NCI-H2171 treated with DMSO at 0.1 percent for 48 hours (cell line): ENCODE data around the gene NFIX.

Experiments used
- DNase-seq: peaks from one replicate; lab custom pipeline; 2025; lab: John Stamatoyannopoulos, UW

The NFIX gene

DNA sequence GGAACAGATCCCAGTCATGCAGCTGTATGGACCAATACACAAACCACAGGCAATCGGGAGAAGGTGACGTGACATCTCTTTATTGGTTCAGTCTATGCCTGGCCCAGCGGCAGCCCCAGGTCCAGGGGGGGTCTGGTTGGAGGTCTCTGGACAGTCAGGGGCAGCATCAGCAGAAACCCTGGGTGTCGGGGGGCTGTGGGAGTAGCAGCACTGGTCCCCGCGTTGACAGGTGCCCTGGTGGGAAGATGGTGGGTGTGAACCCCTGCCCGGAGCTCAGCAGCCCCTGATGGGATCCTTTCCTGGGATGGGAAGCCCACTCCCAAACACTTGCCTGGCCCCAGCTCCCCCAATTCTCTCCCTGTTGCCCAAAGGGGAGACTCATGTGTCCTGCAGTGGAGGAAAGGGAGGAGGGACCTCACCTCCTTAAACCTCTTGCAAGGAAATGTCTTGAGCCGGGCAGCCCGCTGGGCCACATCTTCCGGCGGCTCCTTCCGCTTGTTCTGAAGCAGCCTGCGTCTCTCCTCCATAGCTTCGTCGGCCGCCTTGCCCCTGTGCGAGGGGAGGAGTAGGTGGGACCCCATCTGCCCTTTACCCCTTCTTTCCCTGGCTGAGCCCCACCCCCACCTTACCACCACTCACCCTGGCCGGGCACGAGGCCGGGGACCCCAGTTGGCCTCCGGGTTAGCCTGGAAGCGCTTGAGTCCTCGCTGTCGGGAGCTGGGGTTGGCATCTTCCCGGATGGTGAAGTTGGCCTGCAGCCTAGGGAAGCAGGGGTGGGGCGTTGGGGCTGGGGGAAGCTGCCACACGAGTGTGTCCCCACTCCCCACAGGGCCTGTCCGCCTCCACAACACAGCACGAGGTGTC is 109.8 kb downstream of the NFIX start:
- no peak for DNase-seq

DNA sequence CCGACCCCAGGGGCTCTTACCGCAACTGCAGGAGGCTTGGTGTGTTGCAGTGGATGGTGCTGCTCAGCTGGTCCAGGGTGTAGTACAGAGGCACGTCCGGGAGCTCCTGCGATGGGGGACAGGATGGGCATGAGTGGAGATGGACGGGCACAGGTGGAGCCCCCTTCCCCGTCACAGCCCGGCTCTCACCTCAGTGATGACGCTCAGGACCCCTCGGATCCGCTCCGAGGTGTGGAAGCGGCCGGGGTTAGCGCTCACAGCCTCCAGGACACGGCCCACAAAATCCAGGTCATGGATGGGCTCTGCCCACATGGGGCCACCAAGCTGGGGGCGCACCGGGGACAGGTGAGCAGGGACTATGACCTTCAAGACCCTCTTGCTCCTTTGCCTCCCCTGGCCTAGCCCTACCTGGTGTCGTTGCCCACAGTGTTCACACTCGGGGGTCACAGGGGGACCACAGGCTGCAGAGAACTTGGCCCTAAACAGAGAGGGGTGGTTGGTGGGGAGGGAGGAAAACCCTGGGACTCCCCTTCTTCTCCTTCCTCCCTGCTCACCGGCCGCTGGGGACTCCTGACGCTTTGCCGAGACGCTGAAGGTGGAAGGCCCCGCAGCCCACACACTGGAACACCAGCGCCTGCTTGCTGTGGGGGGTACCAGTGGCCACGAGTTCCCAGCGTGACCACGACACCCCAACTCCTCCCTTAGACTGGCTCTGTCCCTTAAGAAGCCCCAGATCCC is 114.3 kb downstream of the NFIX start:
- no peak for DNase-seq

DNA sequence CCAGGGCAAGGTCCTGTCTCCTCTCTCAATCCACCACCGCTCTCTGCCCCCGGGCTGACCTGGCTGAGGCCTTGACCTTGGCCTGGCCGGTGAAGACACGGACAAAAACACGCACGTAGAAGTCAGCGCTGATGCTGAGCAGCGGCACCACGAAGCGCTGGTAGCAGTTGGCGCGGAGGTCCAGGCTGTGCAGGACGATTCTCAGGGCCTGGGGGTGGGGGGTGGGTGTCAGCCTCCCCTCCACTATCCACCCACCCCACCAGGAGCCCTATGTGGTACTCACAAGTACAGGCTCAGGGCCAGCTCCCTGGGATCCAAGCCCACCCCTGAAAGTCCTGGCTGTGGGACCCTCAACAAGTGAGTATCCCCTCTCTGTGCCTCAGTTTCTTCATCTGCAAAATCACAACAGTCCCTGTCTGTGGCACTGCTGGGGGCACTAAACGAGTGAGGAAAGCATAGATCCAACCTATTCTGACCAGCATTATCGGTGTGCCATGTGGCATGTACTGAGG is 114.9 kb downstream of the NFIX start:
- DNase-seq: no peak

DNA sequence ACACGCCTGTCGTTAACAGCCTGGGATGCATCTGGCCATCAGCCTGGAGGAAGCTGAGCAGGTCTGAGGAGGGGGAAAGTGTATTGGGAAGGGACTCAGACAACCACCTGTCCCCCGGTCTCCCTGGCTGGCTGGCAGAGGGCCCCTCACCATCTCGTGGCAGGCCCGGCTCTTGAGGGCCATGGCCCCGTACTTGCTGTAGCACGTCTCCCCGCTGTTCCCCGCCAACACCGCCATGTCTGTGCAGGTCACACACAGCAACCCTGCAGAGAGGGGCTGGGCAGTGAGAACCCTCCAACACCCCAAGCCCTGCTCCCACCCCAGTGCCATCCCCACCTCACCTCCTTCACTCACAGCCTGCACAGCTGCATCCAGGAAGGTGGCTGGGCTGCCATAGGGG is 117.3 kb downstream of the NFIX start:
- DNase-seq: no peak

DNA sequence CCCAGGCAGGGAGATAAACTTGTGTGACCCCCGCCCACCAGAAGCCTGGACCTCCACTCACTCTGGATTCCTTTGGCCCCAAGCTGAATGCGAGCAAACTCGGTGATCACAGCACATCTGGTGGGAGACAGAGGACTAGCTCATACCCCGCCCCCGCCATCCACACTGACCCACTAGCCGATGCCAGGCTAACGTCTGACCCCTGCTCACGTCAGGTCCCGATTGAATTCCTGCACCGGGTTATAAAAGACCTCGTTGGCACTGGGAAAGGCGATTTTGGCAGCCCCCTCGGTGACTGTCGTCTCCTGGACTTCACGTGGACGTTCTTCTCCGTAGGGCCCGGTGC is 120.6 kb downstream of the NFIX start:
- no peak for DNase-seq

DNA sequence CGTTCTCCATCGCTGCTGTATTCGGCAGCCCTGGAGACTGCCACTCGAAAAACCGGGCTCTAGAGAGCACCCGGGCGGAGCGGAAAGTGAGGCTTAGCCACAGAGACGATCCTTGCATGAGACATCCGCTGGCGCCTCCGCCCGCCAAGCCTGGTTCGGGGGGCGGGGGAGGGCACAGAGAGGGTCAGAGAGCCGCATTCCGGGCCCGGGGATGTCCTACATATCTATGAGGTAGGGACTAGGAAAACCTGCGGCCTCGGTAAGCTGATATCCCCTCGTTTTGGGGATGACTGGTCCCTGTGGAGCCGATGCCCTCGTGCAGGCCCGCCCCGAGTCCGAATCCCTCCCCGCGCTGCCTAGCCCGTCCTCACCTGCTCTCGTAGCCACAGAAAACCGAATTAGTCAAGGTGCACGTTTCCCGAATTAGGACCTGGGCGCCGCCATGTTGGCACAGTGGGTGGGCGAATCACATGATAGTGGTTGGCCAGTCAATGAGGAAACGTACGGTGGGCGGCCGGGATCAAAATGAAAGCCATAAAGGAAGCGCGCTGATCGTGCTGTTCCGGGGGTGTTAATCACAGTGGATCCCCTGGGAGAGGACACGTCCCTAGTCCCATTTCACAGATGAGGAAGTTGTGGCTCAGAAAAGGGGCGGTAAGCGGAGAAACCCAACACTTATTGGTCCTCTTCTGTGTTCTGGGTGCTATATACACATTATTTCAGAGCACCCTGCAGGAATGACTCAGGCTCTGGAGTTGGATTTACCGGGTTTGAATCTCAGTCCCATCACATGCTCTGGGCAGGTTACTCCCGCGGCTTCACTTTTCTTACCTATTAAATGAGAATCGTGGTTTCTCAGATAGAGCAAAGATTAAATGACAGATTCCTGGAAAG is 121.3 kb downstream of the NFIX start, which contains the start of gene TRMT1:
TRMT1 (minus strand) TSS at position 459 of the 894 bp plus-strand sequence; CDS start at position 118, 341 bp downstream.
- DNase-seq: peak; percentile 93

DNA sequence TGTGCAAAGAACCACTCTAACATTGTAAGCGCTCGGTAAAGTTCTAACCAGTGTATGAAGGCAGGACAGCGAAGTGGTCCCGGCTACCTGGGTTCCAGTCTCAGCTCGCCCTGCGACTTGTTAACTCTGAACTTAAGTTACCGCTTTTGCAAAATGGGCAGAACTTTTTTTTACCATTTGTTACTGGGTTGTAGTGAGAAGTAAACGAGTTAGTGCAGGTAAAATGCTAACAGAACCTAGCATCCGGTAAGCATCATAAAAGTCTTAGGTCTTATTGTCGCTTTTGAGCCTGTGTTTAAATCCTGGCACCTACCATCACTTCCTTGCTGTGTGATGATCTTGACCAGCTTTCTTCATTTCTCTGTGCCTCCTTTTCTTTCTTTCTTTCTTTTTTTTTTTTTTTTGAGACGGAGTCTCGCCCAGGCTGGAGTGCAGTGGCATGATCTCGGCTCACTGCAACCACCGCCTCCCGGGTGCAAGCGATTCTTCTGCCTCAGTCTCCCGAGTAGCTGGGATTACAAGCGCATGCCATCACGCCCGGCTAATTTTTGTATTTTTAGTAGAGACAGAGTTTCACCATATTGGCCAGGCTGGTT is 122.0 kb downstream of the NFIX start:
- peak; percentile 41 for DNase-seq

DNA sequence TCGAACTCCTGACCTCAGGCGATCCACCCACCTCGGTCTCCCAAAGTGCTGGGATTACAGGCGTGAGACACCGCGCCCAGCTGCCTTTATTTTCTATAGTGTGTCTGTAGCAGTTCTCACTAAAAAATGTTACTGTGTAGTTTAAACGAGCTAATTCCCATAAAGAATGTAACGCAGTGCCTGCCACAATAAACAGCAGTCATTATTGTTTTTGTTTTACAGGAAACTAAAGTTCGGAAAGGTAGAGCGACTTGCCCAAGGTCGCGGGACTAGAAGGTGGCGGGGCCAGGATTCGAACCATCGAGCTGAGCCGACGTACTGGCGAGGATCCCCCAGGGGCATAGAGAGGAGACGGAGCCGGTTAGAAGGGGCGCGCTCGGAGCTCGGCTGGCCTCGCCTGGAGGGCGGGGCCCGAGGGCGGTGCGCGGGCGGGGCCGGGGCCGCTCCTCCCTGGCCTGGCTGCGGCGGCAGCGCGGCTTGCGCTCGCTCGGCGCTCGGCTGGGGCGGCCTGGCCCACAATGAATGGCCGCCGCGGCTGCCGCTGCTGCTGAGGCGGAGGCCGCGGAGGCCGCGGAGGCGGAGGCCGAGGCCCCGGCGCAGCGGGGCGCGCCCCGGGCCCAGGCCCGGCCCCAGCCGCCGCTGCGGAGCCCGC is 122.6 kb downstream of the NFIX start, which contains the start of gene NACC1:
NACC1 (plus strand) TSS at position 493 of the 652 bp plus-strand sequence. CDS start 16,944 bp downstream, outside the sequence.
- peak; percentile 93 for DNase-seq

DNA sequence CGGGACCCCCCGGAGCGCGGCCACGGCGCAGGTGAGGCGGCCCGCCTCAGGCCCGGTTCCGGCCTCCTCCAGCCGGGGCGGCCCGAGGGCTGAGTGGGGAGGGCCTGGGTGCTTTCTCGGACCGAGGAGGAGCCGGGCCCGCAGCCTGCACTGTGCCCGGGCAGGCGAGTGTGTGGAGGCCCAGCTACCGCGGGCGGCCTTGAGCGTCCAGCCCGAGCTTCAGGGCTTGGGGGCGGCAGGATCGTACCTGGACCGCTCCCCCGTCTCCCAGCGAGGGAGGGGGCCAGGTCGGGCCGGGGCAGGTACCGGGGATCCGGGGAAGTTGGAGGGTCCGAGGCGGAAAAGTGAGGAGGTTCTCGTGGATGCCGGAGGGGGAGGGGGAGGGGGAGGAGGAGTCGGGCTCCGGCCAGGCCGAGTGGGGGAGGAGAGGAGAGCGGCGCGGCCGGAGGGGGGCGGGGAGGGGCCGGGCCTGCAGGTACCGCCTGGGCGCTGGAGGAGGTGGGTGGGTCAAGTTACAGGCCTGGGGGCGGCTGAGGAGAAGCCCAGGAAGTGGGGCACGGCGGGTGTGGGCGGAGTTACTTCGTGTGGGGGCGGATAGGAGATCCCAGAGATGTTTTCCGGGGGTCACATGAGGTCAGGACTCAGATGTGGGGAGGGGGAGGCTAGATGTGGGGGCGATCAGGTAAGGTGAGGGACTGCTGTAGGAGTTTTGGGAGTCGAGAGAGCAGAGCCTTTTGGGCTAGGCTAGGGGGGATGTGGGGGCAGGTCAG is 123.3 kb downstream of the NFIX start:
- peak; percentile 58 for DNase-seq

DNA sequence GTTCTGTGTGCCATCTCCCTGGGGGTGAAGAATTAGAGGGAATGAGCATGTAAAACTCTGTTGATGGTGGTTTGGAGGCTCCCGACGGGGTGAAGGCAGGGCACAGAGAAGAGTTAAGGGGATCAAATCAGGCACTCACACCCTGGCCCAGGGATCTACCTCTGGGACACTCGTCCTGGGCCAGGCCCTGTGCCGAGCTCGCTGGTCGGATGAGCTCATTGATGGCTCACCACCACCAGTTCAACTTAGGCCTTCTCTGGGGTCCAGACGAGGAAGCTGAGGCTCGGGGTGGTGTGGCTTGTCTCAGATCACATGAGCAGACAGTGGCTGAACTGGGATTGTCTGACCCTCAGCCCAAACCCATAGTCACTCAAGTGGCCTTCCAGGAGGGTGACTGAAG is 124.4 kb downstream of the NFIX start:
- DNase-seq: no peak

DNA sequence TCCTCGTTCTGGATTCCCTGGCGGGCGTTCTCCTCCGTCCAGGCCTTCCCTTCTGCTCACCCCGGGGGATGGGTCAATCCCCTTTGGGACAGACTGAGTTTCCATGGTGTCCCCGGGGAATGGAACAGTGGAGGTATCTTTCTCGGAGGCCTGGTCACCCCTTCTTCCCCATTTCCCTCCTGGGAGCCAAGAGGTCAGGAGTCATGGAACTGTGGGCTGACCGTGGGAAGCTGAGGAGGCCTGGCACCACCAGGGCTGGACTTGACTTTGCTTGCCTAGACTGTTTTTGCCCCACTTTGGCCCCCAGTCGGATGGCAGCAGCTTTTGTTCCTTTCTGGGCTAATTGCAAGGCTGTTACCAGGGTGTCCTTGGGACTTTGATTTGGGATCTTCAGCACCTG is 124.8 kb downstream of the NFIX start:
- no peak for DNase-seq

DNA sequence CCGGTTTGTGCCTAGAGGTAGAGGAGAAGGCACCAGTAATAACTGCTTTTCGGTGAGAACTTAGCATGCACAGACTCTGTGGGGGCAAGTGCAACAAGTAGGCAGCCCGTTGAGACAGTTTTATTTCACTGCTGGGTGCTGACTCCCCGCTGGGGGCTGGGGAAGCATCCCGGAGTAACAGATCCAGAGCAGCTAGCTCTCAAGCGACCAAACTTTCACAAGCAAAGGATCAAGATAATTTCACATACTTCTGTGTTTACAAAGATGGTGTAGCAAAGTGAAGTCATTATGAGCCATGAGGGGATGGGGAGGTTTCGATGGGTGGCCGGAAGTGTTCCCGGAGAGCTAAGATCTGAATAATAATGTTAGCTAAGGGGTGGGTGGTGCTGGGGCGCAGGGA is 125.5 kb downstream of the NFIX start:
- DNase-seq: no peak

DNA sequence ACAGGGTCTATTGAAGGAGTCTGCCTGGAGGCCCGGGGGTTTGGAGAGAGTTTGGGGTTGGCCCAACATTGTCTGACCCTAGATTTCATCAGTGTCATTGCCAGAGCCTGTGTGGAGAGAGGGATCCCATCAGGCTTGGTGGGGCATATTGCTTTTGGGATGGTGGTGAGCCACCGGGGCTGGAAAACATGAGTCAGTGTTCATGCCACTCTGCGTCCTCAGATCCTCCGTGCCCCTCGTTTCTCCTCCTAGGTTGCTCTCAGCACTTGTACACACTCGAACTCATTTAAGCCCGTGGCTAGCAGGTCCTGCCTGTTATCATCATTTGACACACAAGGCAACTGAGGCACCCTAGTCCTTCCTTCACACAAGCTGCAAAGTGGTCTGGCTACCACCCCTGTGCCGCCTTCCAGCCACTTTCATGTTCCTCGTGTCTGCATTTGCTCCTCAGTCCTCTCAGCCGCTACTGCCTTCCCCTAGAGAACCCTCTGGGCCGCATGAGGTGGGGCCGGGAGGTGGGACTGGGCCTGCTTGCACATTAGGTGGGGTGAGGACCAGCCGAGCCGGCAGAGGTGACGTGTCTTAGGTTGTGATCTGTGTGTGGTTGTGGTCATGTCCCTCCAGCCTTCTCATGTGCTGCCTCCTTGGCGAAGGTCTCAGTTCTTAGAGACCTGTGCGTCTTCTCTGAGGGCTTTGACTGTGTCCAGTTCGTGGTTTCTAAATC is 126.4 kb downstream of the NFIX start:
- DNase-seq: no peak

DNA sequence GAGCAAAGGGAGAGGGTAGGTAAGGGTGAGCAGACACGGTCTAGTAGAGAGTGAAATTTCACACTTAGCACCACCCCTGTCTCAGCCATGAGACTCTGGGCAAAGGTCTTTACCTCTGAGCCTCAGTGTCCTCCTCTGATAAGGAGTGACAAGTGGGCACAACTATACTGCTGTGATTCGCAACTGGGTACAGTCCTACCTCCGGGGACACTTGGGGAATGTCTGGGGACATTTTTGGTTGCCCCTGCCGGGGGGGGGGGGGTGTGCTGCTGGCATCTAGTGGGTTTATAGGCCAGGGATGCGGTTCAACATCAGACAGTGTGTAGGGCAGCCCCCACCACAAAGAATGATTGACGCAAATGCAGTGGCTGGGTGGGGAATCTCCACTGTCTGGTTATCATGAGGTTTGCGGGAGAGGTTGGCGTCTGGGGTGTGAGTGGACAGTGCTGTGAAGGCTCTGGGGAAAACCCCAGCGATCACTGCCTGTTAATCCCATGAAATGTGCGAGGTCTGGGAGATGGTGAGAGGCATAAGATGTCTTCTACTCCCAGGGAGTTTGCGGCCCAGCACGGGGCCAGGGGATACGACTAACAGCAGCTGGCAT is 127.1 kb downstream of the NFIX start:
- no peak for DNase-seq

DNA sequence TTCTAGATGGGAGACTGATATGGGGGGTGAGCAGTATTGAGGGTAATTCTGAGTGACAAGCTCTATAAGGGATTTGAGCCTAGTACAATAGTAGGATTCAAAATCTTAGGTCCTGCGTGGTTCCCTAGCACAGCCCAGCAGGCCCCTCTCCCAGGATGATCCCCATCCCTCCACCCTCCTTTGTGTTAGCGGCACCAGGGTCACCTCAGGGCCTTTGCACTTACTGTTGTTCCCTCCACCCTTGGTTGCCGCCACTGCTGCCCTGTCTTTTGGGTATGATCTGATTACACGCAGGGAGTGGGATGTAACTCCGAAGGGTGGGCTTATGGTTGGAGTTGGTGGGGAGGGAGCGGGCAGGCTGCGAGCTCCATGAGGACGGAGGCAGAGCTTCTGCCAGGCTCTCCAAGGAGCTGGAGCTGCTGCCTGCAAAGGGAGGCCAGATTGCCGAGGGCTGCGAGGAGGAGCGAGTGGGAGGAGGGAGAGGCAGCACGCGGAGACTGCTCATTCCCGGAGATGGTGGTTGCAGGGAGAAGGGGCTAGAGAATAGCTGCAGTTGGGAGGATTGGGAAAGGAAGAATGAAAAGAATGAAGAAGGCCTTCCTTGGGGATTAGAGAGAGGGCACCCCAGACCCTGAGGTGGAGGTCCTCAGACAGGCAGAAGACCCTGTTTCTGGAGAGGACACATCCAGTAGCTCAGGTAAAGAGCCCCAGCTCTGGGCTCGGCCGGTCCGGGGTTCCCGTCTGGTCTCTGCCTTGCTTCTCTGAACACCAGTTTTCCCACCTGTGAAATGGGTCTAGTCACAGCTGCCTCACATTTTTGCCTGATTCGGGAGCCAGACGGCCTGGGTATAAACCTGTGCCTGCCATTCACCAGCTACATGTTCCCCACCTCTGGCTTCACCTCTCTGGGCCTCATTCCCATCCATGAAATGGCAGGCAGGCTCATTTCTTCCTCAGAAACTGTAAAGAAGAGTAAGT is 128.0 kb downstream of the NFIX start:
- no peak for DNase-seq

DNA sequence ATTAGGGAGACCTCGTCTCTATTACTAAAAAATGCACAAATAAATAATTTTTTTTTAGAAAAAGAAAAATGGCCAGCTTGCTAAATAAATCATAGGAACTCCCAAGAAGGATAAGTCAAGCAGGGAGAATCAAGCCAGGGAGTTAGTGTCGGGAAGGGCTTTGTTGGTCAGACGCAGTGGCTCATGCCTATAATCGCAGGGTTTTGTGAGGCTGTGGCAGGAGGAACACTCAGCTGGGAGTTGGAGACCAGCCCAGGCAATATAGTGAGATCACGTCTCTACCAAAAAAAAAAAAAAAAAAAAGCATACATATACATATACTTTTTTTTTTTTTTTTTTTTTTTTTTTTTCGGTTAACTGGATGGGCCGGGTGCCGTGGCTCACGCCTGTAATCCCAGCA is 131.8 kb downstream of the NFIX start:
- no peak for DNase-seq

DNA sequence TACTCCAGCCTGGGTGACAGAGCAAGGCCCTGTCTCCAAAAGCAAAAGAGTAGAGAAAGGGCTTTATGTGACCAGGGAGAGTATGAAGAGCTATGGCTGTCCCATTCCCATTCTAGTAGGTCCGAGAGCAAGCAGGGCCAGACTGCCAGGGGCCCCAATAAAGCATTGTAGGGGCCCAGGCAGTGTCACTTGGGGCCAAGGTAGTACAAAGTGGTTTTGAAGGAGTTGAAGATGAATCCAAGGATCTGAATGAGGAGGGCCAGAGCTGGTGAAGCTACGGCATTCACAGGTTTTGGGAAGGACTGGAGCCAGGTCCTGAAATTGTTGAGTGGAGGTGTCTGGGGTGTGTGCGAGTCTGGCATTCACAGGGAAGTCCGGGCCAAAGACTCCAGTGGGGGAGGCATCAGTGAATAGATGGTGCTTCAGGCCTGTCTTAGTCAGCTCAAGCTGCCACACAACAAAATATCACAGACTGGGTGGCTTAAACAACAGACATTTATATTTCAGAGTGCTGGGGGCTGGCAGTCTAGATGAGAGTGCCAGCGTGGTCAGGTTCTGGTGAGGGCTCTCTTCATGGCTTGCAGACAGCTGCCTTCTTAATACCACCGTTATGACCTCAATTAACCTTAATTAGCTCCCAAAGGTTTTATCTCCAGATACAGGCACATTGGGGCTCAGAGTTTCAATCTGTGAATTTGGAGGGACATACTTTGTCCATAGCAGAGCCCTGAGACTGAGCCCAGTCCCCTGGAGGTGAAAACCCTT is 132.7 kb downstream of the NFIX start:
- DNase-seq: no peak
